HG03571 (cell line): ENCODE results near the gene GLCCI1.

ENCODE experiments used
- ATAC-seq: cut with Tn5 transposase; IDR thresholded peaks from one replicate; pipeline ENCODE4 v1.9.1; 2021; ENCODE audit not compliant: unreplicated experiment

The GLCCI1 gene

DNA sequence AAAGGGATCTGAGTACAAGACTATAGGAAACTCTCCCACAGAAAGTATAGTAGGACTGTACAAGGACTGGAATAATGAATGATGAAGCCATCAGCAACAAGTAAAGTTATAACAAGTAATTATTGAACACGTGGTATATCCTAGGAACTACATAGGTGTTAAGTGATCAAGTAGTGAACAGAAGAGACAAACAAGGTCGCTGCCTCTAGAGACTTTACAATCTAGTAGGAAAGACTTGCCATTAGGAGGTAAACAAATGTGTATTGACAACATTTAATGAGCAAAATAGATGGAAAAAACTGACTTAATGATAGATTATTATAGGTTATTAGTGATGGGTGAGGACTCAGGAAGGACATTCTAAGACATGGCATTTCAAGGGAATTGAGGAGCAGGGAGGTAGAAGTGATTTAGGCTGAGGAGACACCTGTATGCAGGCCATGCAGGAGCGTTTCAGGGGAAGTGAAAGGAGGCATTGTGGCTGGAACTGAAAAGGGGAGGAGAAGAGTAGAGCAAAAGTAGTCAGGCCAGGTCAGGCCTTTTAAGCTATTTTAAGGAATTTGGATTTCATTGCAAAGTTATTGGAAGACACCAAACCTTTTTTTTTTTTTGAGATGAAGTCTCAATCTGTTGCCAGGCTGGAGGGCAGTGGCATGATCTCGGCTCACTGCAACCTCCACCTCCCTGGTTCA, 8.5 kb upstream of the GLCCI1 start:
- peak; percentile 87 for ATAC-seq

DNA sequence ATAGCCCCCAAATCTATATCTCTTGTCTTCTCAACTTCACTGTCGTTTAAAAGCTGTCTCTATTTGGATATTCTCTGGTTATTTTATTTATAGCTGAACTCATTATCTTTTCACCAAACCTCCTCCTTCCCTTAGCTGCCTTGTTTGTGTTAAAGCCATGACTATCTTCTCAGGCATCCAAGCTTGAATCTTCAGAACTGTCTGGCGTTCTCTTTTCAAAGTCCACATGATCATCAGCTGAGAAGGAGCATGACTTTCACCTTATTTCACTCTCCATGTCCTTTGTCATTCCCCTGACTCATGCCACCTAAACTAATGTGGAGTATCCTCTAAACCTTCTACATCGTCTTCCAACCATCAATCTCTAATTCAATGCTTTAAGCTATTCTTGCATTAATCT, 5.7 kb upstream of the GLCCI1 start:
- no peak for ATAC-seq

DNA sequence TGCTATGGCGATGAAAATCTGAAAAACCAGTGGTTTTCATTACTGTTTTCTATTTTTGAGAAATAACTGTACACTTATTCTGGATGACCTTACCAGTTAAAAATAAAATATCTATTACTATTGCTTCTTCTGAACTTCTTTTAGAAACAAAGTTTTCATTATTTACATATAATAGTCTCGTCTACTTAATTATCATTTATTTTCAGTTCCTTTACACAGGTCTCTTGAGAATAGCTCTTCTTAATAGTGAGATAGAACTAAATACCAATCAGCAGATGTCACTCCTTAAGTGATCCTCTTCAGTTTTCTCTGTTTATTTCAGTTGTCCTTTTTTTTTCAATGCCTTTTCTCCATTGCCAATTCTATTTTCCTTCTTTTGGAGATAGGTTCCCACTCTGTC, 4.3 kb upstream of the GLCCI1 start:
- ATAC-seq: no peak

DNA sequence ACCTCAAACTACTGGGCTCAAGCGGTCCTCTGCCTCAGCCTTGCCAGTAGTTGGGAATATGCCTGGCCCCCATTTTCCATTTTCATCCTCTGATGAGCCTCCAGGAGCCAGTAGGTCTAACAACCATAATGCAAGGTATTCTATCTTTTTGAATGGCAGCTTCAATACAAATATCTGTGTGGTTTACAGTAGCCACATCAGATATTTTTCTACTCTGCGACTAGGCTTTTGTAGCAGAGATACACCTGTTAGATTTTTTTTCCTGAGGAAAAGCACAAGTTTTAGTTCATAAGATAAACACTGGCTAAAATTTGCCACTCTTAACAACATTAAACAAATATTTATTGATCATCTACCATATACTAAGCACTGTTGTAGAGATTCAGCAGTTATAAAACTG, 3.9 kb upstream of the GLCCI1 start:
- ATAC-seq: no peak

DNA sequence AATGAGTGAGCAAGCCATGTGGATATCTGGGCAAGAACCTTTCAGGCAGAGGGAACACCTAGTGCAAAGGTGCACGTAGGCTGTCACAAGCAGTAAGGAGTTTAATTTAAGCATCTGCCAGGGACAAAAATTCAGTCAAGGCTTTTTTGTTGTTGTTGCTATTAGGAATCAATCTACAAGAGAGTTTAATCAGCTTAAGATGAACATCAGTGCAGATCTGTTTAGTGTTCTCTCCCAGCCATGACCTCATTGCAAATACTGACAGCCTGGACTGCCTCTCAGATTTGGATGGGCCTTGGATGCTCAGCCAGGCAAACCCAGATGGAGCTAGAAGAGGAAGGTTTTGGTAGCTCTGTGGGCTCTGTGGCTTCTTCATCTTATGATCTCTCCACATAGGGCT, 3.3 kb upstream of the GLCCI1 start:
- ATAC-seq: no peak

DNA sequence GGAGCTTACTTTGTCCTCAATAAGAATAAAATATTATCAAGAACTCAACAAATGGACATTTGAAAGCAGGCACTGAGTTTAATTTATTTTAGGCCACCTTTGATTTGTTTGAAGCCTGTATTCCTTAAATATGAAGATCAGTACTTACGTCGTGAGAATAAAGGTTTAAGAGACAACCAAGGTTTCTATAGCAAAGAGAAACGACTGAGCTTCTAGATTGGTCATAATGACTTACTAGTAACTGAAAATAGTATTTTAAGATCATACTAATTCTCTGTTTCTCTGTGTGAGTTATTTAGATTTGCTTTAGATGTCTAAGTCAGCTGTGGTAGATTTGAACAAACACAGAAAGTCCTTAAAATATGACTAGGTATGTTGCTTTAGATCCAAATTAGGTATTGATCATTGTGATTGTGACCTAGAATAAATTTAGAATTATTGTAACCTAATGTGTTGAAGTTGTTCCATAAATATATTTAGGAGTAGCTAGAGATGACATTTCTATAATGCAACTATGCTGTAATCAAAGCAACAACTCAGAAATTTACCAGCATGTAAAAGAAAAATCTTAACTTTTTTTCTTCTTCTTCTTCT, 2.4 kb upstream of the GLCCI1 start:
- no peak for ATAC-seq

DNA sequence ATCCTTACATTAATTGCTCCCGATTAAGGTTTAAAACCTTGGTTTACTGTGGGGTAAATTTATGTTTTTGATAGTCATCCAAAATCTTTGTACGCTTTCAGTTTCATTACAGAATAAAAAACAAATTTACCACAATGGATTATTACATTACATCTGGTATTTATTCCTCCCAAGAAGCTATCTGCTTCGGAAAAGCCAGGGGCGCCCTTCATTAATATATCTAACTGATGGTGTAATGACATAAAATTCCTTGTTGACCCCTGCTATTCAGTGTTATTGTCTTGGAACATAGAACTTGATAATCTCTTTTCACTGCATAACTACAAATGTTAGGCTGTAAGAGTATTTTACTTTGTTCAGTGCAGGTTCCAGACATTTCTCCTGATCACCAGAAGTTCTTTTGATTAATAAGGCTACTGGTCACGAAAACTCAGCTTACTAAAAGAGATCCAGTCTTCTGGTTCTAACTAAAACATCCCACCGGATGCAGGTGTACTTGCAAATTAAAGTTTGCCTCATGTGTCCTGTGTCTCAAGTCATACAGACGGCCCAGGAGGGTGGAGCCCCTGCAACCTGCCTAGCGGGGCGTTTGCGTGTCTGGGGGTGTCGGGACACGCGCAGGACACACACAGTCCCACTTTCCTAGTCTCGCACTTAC, 581 bp upstream of the GLCCI1 start:
- ATAC-seq: no peak

DNA sequence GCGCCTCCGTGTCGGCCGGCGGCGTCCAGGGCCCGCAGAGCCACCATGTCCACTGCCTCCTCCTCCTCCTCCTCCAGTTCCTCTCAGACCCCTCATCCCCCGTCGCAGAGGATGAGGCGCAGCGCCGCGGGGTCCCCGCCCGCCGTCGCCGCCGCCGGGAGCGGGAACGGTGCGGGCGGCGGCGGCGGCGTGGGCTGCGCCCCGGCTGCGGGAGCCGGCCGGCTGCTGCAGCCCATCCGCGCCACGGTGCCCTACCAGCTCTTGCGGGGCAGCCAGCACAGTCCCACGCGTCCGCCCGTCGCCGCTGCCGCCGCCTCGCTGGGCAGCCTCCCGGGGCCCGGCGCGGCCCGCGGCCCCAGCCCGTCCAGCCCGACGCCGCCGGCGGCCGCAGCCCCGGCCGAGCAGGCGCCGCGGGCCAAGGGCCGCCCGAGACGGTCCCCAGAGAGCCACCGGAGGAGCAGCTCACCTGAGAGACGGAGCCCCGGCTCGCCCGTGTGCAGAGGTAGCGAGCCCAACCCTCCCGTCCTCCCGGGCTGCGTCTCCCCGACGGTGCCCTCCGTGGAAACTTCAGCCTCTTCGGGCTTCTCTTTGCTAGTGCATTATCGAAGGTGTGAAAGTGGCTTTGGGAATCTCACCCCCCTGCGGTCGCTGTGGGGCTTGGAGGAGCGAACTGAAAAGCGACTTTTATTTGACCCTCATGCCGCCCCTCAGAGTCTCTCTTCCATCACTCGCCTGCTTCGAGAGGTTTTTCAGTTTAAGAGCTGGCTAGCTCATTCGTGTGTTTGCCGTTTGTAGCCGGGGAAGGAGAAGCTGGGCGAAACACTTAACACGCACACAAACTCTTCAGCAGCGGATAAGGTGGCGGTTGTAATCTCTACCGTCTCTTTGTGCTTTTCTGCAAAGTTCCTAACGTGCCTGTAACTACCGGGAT, 975 bp downstream of the GLCCI1 start:
- ATAC-seq: peak; percentile 5

DNA sequence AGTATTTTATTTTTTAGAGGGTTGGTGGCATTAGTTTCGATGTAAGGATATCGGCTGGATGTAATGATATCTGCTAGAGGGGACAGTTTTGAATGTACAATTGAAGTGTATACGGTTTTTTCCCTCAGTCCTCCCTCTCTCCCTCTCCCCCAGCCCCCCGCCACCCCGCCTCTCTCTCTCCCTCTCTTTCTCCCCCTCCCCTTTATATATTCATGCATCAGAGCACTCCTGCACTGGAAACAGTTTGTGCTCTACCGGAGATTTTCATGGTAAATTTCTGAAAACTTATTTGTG, 1.6 kb downstream of the GLCCI1 start:
- no peak for ATAC-seq

DNA sequence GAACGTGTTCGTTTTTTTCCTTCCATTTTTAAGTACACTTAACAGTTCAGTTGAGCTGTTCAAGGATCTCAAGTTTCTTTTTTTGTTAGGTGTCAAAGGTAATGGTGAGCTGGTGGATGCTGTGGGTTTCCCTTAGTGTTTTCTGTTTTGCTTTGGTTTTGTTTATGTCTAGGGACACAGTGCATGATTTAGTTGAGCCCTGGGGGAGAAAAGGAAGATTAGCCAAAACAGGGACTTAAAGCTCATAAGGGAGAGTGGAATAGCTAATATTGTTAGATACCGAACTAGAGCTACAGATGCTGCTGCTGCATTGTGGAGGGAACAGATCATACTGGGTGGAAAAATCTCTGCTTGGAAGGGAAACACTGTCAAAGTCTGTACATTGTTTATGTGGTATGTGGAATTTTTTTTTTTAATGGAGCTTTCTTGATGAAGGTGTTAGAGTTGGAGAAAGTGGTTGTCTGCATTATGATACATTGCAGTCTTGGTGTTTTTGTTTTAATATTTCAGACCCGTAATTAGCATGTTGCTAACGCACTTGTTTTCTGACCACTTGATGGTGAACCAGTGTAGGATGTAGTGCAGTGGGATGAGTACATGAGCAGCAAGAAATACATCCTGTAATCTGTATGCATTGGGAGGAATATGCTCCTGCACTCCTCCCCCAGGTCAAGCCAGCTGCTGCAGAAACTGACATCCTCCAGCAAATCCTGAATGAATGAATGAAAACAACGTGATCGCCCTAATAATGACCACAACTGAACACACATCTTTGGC, 2.1 kb downstream of the GLCCI1 start:
- no peak for ATAC-seq

DNA sequence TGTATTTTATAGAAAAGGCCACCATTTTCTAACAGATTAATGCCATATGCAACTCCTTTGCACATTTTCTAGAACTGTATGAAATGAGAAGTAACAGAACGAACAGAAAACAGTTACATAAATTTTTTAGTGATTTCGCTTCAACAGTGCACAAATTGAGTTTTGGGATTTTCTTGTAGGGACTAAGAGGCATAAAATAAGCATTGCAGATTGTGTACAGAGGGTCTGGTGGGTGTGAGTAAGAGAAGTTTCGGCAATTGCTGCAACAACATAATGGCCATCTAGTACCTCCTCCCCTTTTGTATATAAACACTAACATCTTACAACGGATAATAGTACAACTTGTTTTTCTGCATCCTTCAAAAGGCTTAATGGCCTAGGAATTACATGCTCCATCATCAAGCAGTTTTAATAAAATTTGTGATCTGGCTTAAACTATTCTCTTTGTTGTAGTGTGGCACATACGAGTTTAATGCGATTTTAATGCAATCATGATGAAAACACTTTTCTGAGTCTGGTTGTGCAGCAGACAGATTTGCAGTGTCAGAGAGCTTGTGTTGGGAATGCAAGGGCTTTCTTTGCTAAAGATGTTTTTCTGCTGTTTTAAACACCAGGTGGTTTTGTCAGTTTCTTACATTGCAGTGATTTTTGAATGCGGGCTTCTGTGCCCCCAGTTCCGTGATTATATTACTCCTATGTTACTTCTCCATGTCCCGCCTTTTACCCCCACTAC, 2.9 kb downstream of the GLCCI1 start:
- ATAC-seq: no peak

DNA sequence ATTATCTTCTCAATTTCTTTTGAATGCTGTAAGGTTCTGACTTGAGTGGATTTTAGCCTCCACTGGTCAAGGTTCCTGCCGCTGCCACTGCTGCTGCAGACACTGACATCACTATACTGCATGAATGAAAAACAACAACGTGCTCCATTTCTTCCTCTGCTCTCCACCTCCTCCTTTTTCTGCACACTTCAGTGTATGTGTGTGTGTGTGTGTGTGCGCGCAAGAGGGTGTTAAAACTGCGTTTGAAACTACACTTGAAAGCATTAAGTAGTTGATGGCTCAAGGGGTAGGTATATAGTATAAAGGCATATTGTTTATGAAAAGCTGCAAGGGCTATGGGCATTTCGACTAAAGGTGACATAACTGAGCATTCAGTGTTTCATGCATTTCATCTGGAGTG, 3.5 kb downstream of the GLCCI1 start:
- no peak for ATAC-seq

DNA sequence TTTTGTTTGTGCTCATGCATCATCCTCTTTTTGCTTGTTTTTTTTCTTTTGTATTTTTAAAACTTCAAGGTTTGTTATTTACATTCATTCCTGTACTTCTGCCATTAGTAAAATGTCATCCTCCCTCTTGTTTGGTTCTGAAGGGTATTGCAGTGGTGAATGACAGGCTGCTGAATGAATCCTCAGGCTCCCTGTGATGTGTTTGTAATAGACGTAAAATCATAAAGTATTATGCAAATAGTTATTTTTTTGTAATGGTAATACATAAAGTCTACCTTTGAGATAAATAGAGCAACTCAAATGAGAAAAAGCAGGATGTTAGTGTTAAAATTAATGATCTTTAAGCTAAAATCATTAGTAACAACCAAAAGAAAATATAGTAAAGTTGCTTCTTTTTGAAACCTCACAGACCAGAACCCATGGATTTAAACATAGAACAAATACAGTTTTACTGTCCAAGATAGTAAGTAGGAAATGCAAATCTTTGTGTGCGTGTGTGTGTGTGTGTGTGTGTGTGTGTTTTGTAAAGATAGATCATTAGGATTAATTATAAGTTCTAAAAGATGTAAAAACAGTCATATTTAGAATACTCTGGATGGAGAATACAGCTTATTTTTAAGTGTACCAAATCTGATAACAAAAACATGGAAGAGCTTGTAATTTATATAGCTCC, 4.5 kb downstream of the GLCCI1 start:
- ATAC-seq: no peak

DNA sequence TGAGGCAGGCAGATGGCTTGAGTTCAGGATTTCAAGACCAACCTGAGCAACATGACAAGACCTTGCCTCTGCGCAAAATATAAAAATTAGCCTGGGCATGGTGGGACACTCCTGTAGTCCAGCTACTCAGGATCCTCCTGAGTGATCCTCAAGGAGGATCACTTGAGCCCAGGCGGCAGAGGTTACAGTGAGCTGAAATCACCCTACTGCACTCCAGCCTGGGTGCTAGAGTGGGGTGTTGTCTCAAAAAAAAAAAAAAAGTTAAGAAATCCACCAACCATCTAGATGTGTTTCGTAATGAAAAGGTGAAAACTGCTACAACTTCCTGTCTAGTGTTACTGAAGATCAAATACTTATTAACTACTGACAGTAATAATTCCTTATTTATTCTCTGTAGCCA, 8.1 kb downstream of the GLCCI1 start:
- ATAC-seq: no peak

DNA sequence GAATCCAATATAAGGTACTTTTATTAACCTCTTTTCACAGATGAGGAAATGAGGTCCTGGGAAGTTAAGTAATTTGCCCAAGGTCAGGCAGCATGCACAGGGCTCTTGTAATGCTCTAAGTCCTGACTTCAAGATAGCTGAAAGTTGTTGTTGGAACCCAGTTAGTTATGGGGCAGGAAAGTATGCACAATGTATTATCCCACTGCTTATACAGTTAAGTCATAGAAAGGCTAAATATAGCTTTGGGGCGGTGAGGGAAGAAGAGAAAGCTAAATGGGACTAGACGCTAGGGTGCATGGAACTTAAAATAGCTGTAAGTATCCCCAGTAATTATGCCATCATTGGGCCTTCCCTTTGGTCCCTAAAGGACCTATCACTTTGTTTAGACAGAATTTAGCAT, 9.2 kb downstream of the GLCCI1 start:
- ATAC-seq: no peak

DNA sequence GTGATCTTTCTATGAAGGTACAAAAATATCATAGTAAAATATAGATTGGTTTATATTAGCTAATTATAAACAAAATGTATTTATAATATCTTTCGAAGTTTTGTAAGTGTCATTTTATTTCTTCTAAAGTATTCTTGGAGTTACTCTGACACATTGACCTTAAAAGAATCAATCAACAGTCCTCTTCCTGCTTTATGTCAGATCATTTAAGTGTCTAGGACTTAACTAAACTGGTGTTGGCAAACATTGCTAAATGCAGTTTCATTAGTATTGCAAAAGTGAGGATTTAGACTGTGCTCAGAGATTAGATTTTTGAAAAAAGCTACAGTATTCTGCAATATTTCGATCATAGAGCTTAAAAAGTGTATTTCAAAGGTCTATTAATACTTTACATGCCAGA, 10.3 kb downstream of the GLCCI1 start:
- ATAC-seq: no peak

DNA sequence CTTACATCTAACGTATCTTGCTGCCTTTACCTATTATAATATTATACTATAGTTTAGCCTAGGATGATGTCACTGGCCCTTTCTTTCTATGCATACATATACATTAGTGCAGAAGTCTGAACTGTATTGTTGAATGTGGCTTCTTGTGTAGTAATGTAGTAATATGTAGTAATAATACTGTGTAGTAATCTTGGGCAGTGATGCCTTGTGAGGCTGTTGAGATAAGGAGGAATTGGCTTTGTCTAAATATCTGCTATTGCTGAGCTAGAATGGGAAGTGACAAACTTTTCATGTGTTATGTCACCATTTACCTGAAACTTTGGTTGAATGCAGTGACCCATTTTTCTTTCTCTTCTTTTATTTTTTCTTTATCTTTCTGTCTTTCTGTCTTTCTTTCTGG, 11.0 kb downstream of the GLCCI1 start:
- no peak for ATAC-seq

DNA sequence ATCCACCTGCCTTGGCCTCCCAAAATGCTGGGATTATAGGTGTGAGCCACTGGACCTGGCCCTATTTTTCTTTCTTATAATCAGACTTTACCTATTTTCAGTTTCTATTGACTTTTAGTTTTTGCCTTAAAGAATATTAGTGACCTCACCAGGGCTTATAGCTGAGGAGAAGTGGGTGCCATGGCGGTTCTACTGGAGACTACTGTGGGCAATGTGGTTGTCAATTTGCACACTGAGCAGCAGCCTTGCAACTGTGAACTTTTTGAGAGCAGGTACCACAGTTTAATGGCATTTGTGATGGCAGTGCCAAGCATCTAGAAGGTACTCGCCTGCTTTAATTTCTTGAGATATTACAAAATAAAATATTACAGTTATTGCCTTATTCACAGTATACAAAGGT, 11.5 kb downstream of the GLCCI1 start:
- ATAC-seq: no peak

DNA sequence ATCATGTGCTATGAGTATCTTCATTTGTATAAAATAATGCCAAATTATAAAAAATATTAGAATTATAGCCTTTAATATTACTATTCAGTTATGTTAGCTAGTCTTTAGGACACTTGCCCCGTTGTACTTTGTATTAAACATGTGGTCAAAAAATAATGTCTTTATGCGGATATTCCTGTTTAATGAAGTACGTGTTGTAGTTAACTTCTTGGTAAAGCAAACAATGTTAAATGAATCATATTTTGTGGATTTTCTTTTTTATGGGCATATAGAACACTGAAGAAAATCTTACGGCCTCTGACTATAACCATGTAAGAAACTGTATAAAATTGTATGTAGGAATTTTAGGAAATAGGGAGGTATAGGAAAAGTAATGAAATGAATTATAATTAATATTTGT, 14.3 kb downstream of the GLCCI1 start:
- ATAC-seq: no peak

DNA sequence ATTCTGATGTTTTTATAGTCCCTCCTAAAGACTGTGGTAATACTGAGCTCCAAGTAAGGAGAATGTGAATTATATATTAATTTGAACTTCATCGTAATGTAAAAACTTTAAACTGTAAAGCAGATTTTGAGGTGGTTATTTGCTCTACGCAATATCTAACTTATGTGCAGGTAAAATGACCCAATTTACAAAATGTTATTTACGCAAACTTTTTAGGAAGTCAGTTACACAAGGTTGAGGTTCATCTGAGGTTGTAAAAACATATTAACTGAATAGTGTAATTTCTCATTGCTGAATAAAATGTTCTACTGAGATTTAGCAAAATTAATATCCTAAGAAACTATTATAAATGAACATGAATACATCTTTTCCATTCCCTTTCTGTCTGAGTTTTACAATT, 15.8 kb downstream of the GLCCI1 start:
- ATAC-seq: no peak
